ENCODE results near the gene B3GLCT.
"Not testable (repeated sequence)": the region's sequence is repeated elsewhere in the genome, so short reads cannot be mapped to it uniquely, and the experiment has no call there.

Gene B3GLCT

GRCh38 chr13:31184981-31185645 lies 14.7 kb upstream of the B3GLCT start:
- DNase-seq, result no peak

- no peak for DNase-seq
These were observed 8.0 kb upstream of the B3GLCT start for GRCh38 chr13:31191748-31192147.

DNA sequence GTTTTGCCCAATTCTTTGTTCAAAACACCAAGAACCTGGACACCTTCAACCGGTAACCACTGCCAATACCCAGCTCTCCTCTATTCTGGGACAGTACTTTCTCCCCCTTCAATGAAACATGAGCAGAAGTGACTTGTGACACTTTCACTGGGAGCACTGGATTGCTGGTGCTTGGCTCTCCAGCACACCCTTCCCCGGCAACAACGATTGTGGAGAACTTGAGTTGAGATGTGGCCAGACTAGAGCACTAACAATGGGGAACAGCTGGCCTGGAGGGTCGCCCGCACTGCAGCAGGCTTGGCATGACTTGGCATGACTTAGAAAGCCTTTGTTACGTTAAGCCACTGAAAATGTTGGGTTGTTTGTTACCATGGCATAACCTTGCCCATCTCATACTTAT lies 7.5 kb upstream of the B3GLCT start:
- DNase-seq, result no peak

- DNase-seq, result no peak
These were observed 4.2 kb upstream of the B3GLCT start for GRCh38 chr13:31195616-31196015.

DNA sequence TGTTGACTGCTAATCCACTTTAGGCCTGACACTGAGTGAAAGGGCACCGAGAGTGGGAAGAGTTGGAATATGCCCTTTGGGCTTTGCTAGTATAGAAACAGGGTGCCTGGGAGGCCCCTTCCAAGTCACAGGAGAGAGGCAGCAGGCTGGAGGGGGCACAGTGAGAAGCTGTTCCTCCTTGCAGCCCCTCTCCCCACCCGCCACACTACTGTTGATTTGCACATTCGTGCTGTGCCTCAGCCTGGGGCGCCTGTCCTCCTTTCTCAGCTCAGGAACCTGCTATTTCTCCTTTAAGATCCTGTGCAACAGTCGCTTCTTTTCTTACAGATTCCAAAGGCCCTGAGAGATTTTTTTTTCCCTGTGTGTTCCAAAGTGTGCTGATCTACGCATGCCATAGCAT lies 2.8 kb upstream of the B3GLCT start:
- no peak for DNase-seq

DNA sequence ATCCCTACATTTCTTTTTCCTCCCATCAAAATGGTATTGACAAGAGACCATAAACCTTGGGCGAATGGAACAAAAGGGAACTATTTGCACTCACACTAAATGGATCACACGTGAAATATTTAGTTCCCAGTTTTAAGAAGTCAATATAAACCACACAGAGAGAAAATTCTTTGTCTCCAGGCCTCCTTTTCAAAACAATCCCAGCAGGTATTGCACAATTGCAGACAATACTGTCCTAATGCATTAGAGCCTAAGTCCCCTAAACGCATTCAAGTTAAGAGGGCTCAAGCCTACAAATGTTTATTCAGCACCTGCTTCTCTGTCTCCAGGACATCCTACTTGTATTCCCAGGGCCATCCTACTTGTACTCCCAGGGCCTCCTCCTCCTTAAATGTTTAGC lies 1.3 kb upstream of the B3GLCT start:
- no peak for DNase-seq

DNA sequence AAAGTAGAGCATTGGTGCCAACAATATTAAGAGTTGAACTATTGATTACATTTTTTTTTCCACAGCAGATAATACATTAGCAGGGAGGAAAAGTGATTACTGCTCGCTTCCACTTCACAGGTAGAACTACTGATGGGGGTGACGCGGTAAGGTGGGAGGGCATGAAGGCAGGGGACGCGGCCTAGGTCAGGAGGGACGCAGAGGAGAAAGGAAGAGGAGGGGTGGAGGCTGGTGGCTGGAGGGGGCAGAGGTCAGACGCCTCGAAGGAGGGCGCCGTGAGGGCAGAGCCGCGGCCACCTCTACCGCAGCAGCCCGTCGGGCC lies 287 bp upstream of the B3GLCT start:
- no peak for DNase-seq

GRCh38 chr13:31200637-31200971 lies 829 bp downstream of the B3GLCT start:
- DNase-seq, result peak; percentile 35

DNA sequence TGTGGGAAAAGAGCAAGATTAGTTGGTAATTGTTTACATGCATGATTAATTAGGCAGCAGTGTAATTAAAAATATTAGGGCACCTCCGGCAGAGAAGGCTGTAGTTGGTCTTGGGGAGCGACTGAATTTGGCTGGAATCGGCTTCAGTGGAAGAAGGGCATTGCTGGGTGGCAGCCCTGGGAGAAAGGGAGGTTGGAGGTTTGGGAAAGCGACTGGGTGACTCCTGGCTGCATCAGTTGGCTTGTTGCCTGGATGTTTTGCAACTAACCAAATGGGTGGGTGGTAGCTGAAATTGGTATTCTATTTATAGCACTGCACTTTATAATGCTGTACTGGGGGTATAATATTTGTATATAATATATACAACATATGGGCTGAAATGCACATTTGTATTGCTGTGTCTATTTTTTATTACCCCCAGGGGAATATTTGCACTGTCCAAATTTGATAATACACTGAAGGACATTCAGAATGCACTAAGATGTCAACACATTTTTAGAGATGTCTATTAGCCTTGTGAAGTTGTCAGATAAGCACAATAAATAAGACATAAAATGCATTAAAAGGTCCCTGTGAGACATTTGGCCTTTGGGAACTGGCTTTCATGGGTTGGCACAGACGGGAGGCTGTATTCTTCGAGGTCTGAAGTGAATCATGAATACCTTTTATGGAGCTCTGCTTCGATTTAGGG lies 1.7 kb downstream of the B3GLCT start:
- no peak for DNase-seq

DNA sequence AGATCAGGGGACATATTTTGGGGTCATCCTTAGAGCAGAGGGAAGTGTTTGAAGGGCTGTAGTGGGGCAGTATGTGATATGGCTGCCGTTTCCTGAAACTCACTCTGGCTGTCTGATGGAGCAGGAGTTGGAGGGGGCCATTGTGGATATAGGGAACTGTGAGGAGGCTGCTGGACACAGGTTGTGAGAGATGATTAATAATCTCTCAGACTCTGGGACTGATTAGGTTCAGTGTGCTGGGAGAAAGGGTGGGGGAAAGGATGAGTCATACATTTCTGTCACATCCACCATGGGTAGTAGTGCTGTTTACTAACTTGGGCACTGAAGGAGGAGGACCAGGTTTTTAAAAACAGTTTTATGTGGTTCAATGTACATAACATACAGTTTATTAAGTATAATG lies 4.8 kb downstream of the B3GLCT start:
- DNase-seq, result no peak

DNA sequence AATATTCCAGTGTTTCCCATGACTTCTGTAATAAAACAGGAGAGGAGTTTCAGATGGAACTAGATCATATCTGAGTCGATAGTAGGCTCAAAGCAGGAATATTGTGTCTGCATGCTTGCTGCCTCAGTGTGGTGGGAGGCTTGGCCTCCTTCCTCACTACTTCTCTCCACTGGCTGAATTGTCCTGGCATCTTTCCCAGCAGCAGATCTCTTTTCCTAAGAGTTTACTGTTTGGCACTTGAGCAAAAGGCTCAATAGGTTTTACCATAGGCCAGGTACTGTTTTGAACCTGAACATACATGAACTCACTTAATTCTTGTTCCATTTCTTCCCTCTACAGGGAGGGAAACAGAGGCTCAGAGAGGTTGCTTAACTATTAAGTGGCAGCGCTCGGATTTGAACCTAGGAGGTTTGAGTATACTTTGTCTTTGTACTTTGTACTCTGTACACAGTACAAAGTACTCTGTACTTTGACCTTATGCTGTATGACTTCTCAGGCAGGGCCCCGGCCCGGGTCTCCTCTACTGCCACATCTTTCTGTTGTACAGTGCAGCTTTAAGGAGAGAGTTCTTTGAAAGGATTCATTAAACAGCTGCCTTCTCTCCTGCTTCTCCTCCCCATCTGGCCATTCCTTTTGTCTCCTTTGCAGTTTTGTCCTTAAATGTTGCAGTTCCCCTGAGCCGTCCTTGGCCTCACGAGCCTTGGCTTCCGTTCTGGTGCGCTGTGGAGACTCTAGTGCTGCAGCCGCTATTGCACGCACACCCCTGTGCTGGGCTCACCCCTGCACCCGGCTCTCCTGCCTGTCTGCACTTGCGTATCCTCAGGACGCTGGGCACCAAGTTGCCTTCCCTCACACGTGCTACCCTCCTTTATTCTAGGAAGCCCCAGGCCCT lies 8.1 kb downstream of the B3GLCT start:
- no peak for DNase-seq

DNA sequence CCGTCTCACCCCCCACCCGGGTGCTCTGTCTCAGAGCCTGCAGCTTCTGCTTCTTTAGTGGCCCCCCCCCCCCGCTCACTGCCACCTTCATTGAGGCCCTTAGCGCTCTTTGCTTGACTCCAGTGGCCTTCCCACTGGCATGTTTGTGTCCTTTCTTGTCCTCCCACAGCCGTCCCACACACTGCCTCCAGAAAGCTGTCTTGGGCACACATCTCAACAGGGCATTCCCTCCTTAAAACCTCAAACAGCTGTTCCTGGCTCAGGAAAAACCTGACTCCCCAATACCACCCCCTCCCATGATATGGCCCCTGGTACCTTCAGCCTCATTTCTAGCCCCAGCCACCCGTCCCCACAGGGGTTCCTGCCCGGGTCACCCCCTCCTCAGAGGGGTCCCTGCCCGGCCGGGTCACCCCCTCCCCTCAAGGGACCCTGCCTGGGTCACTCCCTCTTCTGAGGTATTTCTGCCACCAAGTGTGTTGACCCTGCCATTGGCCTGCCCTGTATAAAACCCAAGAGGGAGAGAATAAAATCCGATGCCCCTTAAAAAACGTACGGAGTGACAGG lies 8.9 kb downstream of the B3GLCT start:
- DNase-seq, result no peak

DNA sequence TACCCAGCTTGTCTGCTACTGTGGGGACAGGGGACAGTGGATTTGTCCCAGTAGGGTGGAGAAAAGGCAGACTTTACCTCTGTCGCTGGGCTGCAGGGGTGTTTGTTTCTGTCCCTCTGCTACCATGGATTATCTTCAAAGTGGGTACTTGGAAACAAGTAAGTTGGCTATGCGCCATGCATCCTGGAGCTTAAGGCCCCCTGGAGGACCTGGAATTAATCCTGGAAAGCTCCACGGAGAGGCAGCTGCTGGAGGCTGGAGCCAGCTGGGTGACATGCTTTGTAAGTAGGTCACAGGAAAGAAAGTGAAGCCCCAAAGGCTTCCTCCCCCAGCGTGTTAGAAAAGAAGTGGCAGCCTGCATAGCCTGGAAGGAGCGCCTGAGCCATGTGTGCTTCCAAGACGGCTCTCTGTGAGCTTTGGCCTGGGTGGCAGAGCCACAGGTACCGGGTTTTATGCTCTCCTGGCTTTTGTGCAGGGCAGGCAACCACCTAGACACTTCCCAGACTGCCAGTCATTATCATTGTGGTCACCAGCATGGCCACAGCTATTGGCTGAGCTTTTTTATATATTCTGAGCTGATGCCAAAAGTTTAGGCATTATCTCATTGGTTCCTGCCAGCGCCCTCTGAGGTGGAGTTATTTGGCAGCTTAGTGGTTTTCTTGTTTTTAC lies 9.5 kb downstream of the B3GLCT start:
- DNase-seq, result no peak

GRCh38 chr13:31209841-31210210 lies 10.1 kb downstream of the B3GLCT start:
- no peak for DNase-seq

GRCh38 chr13:31213651-31214289 lies 14.0 kb downstream of the B3GLCT start:
- DNase-seq, result no peak

GRCh38 chr13:31214435-31214834 lies 14.7 kb downstream of the B3GLCT start:
- DNase-seq, result no peak

GRCh38 chr13:31216916-31217315 lies 17.1 kb downstream of the B3GLCT start:
- DNase-seq, result not testable (repeated sequence)

DNA sequence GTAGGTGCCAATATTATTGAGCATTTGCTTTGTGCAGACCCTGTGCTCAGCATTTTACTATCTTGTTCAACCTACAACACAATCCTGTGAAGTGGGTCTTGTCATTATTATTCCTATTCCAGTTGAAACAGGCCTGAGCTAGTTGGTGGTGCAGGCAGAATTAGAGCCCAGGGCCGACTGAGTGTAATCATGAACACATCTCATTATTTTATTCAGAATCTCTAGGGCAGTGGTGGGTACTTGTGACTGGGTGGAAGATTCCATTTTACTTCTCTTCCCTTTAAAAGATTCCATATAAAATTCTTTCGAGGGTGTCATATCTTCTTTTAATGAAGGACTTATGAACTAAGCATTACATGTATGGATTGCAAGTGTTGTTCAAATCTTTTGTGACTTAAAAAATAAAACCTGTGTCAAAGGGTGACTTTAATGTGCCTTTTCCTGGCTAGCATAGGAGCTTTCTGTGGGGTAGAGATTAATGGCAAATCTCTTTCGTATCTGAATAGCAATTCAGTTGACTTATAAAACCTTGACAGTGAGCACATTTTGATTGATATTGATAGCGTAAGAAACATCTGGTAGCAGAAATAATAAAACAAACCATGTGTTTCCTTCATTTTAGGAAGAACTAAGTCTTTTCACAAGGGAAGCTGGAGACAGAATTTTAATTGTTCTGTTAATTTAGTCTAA lies 20.3 kb downstream of the B3GLCT start:
- DNase-seq, result no peak

GRCh38 chr13:31221057-31221456 lies 21.3 kb downstream of the B3GLCT start:
- no peak for DNase-seq

GRCh38 chr13:31223215-31223614 lies 23.4 kb downstream of the B3GLCT start:
- no peak for DNase-seq

- DNase-seq, result no peak
These were observed 23.9 kb downstream of the B3GLCT start for GRCh38 chr13:31223640-31224039.

DNA sequence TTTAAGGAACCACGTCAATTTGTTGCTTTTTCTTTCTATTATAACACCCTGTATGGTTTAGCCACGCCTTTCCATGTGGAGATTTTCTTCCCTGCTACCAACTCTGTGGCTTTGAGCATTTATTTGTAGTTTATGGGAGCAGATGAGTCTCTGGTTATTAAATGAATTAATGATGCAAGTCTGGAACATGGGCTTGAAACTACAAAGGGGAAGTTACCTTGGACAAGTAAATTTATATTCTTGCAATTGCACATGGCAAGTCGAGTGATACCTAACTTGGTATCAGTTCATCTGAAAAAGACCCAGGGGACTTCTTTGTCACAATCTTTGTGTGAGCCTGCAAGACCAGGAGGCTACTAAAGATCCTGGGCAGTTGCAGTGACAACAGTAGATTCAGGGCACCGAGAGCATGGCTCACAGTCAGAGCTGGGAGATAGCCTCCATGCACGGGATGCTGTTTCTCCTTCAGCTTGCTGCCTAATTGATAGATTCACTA lies 24.4 kb downstream of the B3GLCT start:
- no peak for DNase-seq

Measured in stimulated activated CD4-positive, alpha-beta T cell treated with anti-CD3 and anti-CD28 coated beads, Interleukin-12 subunit alpha, Interleukin-12 subunit beta, amount 100 ng/mL, for 4 hours (primary cell).